Subcutaneous abdominal adipose tissue (tissue), 5 donors: ENCODE results near the gene RALBP1.

Experiments used
- H3K27ac ChIP-seq: one replicate; pipeline ENCODE4 v1.7.0; 2013; ENCODE audit warnings: low read depth, mild to moderate bottlenecking, inconsistent platforms, low read length, moderate library complexity
- H3K27me3 ChIP-seq, 5 donors: one replicate each; pipeline ENCODE4 v1.7.0; 2013; ENCODE audit warnings: low read length in 5 of 5, inconsistent platforms in 1 of 5; ENCODE audit not compliant: control insufficient read depth in 5 of 5, insufficient read depth in 4 of 5
- H3K36me3 ChIP-seq, 5 donors: one replicate each; pipeline ENCODE4 v1.7.0; 2013; ENCODE audit warnings: low read length in 5 of 5; ENCODE audit not compliant: control insufficient read depth in 5 of 5, insufficient read depth in 5 of 5
- H3K4me1 ChIP-seq, 5 donors: one replicate each; pipeline ENCODE4 v1.7.0; 2013; ENCODE audit warnings: low read length in 5 of 5, mild to moderate bottlenecking in 3 of 5, moderate library complexity in 1 of 5; ENCODE audit not compliant: control insufficient read depth in 5 of 5, insufficient read depth in 5 of 5
- H3K4me3 ChIP-seq, 5 donors: one replicate each; pipeline ENCODE4 v1.7.0; 2013; ENCODE audit warnings: low read length in 5 of 5, low read depth in 1 of 5
- H3K9ac ChIP-seq, 5 donors: one replicate each; pipeline ENCODE4 v1.7.0; 2013; ENCODE audit warnings: low read length in 5 of 5, mild to moderate bottlenecking in 4 of 5, moderate library complexity in 3 of 5
- H3K9me3 ChIP-seq, 5 donors: one replicate each; pipeline ENCODE4 v1.7.0; 2013; ENCODE audit warnings: low read length in 5 of 5; ENCODE audit not compliant: control insufficient read depth in 5 of 5
- donor health status: healthy.
- donor health status: healthy.
- donor health status: healthy.
- donor health status: healthy.
- donor health status: healthy.

The RALBP1 gene

DNA sequence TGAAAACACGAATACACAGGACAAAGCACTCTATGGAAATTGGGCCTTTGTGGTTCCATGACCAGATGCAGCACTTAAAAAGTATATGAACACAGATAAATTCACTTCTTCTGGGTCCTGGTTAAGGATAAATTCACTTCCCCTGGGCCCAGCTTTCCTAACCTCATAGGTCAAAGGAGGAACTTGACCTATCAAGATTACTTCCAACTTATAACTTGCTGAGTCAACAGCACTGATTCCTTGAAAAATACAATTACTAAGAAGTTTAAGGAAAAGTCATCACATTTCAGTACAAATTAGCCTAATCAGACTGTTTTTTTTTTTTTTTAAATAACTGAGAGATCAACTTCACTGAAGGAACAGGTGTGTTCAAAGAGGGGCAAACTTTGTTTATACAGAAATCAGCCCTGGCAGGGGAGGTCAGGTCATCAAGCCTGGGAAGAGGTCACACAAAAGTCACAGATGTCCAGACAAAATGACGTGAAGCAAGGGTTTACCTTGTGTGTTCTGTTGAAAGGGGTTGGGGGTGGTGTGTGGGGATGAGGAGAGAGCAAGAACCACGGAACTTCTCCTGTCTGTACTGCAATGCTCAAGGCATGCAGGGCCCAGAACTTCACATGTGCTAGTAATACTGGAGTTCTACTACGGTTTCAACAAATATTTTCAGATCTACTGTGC, 83.2 kb downstream of the RALBP1 start:
- no peaks in the 10 kb centered on the region for H3K9me3 ChIP-seq
- no peak overlapping the region for H3K27ac ChIP-seq
- H3K4me1 ChIP-seq: peaks cover 0 to 4% (median 0%) of the 10 kb centered on the region in 5 donors
- H3K4me3 ChIP-seq: no peak overlapping the region
- H3K36me3 ChIP-seq: peaks cover 41 to 84% (median 73%) of the 10 kb centered on the region in 5 donors
- no peak overlapping the region for H3K9ac ChIP-seq
- H3K27me3 ChIP-seq: no peaks in the 10 kb centered on the region

DNA sequence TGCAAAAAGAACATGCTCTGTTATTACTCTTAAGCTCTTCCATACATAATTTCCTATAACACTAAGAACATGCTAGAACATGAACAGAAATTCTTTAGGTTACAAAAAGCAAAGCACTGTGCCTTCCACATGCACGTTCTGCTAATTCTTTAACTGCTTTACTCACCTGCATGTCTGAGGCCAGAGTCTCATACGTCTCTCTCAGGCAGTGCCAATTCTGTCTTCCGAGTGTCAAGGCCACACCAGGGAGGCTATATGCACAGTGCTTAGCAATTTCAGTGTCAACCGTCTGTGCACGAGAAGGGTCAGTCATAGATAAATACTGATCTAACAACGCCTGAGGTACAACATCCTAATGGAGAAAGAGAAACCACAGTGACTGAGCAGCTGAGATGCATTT, 83.9 kb downstream of the RALBP1 start:
- Histone ChIP-seq H3K27ac (no peak overlapping the region), H3K27me3 (no peaks in the 10 kb centered on the region), H3K36me3 (peaks cover 41 to 85% (median 70%) of the 10 kb centered on the region in 5 donors), H3K9me3 (no peaks in the 10 kb centered on the region), H3K4me1 (peaks cover 0 to 4% (median 0%) of the 10 kb centered on the region in 5 donors), H3K4me3 (no peak overlapping the region), H3K9ac (no peak overlapping the region)

- H3K9me3 ChIP-seq: no peaks in the 10 kb centered on the region
- no peak overlapping the region for H3K9ac ChIP-seq
- peaks cover 31 to 67% (median 53%) of the 10 kb centered on the region in 5 donors for H3K36me3 ChIP-seq
- peak overlapping the region; percentile 43 for H3K27ac ChIP-seq
- no peak overlapping the region for H3K4me3 ChIP-seq
- no peaks in the 10 kb centered on the region for H3K27me3 ChIP-seq
- H3K4me1 ChIP-seq: peaks cover 0 to 5% (median 0%) of the 10 kb centered on the region in 5 donors
Measured at GRCh38 chr18:9561759-9562158, 86.4 kb downstream of the RALBP1 start.

DNA sequence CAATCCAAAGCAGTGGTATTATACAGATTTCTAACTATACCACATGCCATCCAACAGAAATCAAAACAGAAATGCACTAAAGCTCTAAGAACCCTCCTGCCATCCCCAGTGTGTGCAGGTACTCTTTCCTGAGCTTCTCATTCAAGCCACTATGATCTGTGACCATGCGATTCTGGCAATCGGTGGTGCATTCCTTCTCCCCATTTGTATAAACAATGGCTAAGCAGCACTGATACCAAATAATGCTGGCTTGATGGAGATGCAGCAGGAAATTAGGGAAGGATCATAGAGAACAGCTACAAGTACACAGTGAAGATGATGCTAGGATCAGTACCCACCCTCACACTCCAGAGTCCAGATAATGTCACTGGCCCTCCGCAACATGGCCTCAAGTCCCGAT, 87.3 kb downstream of the RALBP1 start:
- Histone ChIP-seq H3K27ac (no peak overlapping the region), H3K9me3 (no peaks in the 10 kb centered on the region), H3K36me3 (peaks cover 31 to 60% (median 53%) of the 10 kb centered on the region in 5 donors), H3K4me3 (no peak overlapping the region), H3K4me1 (peaks cover 0 to 5% (median 0%) of the 10 kb centered on the region in 5 donors), H3K27me3 (no peaks in the 10 kb centered on the region), H3K9ac (no peak overlapping the region)

- peaks cover 29 to 61% (median 55%) of the 10 kb centered on the region in 5 donors for H3K36me3 ChIP-seq
- H3K4me1 ChIP-seq: peaks cover 0 to 5% (median 0%) of the 10 kb centered on the region in 5 donors
- H3K27ac ChIP-seq: no peak overlapping the region
- H3K27me3 ChIP-seq: no peaks in the 10 kb centered on the region
- H3K9ac ChIP-seq: no peak overlapping the region
- H3K4me3 ChIP-seq: no peak overlapping the region
- H3K9me3 ChIP-seq: no peaks in the 10 kb centered on the region
Measured at GRCh38 chr18:9563331-9563730, 88.0 kb downstream of the RALBP1 start.

- H3K27ac ChIP-seq: no peak overlapping the region
- peaks cover 22 to 57% (median 49%) of the 10 kb centered on the region in 5 donors for H3K36me3 ChIP-seq
- no peak overlapping the region for H3K4me3 ChIP-seq
- H3K9ac ChIP-seq: no peak overlapping the region
- H3K27me3 ChIP-seq: no peaks in the 10 kb centered on the region
- H3K4me1 ChIP-seq: peaks cover 0 to 5% (median 0%) of the 10 kb centered on the region in 5 donors
- no peaks in the 10 kb centered on the region for H3K9me3 ChIP-seq
Measured at GRCh38 chr18:9565407-9565806, 90.1 kb downstream of the RALBP1 start.

- Histone ChIP-seq H3K36me3 (peaks cover 21 to 47% (median 38%) of the 10 kb centered on the region in 5 donors), H3K27me3 (no peaks in the 10 kb centered on the region), H3K9ac (no peak overlapping the region)
Measured at GRCh38 chr18:9568186-9568585, 92.9 kb downstream of the RALBP1 start.

DNA sequence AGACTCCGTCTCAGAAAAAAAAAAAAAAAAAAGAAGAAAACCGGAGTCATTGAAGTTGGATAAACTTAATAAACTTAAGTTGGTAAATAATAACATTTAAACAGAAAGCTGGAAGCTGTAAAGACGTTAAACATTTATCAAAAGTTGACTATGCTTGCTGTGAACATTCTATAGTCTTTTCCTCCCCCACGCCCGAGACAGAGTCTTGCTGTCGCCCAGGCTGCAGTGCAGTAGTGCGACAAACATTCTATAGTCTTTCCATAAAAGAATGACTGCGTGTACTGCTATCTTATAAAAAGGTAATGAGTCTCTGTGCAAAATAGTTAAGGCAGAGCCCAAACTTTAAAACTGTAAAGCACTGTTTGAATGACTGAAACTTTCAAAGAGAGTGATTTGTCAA, 93.9 kb downstream of the RALBP1 start:
- H3K9ac ChIP-seq: no peak overlapping the region
- H3K9me3 ChIP-seq: no peaks in the 10 kb centered on the region
- no peak overlapping the region for H3K27ac ChIP-seq
- peaks cover 21 to 40% (median 34%) of the 10 kb centered on the region in 5 donors for H3K36me3 ChIP-seq
- no peak overlapping the region for H3K4me3 ChIP-seq
- peaks cover 0 to 5% (median 0%) of the 10 kb centered on the region in 5 donors for H3K4me1 ChIP-seq
- no peaks in the 10 kb centered on the region for H3K27me3 ChIP-seq

More at GRCh38 chr18:9568186-9568585, 92.9 kb downstream of the RALBP1 start:
- no peaks in the 10 kb centered on the region for H3K9me3 ChIP-seq
- H3K4me3 ChIP-seq: no peak overlapping the region
- no peak overlapping the region for H3K27ac ChIP-seq
- peaks cover 0 to 5% (median 1%) of the 10 kb centered on the region in 5 donors for H3K4me1 ChIP-seq

DNA sequence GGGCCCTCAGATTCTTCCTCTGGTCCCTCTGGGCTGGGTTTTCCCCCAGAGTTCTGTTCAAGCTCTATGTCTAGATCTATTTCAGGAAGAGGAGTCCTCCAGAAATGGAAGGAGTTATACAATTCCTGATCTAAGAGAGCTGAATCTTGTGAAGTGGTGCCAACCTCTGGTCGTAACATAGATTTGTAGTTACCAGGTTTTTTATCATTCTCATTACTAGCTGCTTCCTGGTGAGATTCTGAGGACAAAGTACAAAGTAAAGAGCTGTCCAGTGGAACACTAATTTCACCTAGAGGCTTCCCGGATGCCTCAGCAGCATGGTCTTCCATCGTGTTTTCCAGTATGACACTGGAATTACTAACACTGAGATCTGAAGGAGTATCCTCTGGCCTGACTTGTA, 94.9 kb downstream of the RALBP1 start:
- H3K27ac ChIP-seq: no peak overlapping the region
- H3K4me3 ChIP-seq: no peak overlapping the region
- H3K27me3 ChIP-seq: no peaks in the 10 kb centered on the region
- peaks cover 0 to 5% (median 0%) of the 10 kb centered on the region in 5 donors for H3K4me1 ChIP-seq
- H3K9me3 ChIP-seq: no peaks in the 10 kb centered on the region
- no peak overlapping the region for H3K9ac ChIP-seq
- peaks cover 21 to 46% (median 34%) of the 10 kb centered on the region in 5 donors for H3K36me3 ChIP-seq

DNA sequence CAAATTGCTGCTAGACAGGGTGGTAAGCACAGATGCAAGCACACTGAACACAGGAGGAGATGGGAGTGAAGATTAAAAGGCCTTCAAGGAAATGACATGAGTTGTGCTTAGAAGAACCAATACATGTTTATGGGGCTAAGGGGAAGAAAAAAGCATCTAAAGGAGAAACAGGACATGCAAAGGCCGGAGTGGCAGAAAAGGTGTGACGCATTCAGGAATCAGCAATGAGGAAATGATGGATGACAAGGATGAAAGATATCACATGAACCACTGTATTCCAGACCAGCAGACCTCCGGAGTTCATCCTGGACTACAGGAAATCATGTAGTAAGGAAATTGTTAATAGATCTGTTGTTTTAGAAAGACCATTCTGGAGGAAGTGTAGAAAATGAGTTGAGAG, 96.2 kb downstream of the RALBP1 start:
- no peaks in the 10 kb centered on the region for H3K9me3 ChIP-seq
- H3K27ac ChIP-seq: no peak overlapping the region
- H3K27me3 ChIP-seq: no peaks in the 10 kb centered on the region
- H3K4me3 ChIP-seq: no peak overlapping the region
- peaks cover 21 to 40% (median 34%) of the 10 kb centered on the region in 5 donors for H3K36me3 ChIP-seq
- H3K9ac ChIP-seq: no peak overlapping the region
- peaks cover 0 to 9% (median 0%) of the 10 kb centered on the region in 5 donors for H3K4me1 ChIP-seq
